HG03342 (cell line): ENCODE measurements around the gene C20orf173.
"Not testable (repeated sequence)": the region's sequence is repeated elsewhere in the genome, so short reads cannot be mapped to it uniquely, and the experiment has no call there.

Source experiments
- ATAC-seq: cut with Tn5 transposase; IDR thresholded peaks from one replicate; pipeline ENCODE4 v1.9.1; 2021; ENCODE audit warnings: mild to moderate bottlenecking, moderate library complexity; ENCODE audit not compliant: unreplicated experiment

The C20orf173 gene

GRCh38 chr20:35547329-35547728 lies 17.9 kb upstream of the C20orf173 start:
- no peak for ATAC-seq

- ATAC-seq = no peak
These were observed 16.7 kb upstream of the C20orf173 start for GRCh38 chr20:35546127-35546526.

GRCh38 chr20:35544941-35545340 lies 15.5 kb upstream of the C20orf173 start:
- not testable (repeated sequence) for ATAC-seq

- ATAC-seq = no peak
These were observed 15.0 kb upstream of the C20orf173 start for GRCh38 chr20:35544436-35544835.

- no peak for ATAC-seq
These were observed 13.5 kb upstream of the C20orf173 start for GRCh38 chr20:35542990-35543389.

- peak; percentile 94 for ATAC-seq
These were observed 12.6 kb upstream of the C20orf173 start, which contains the start of gene ERGIC3 for GRCh38 chr20:35541783-35542662. Gene ERGIC3 (plus strand): TSS chr20:35542078. CDS start chr20:35542098, 20 bp downstream.

- ATAC-seq = no peak
These were observed 11.8 kb upstream of the C20orf173 start for GRCh38 chr20:35541118-35541782.

GRCh38 chr20:35539756-35540212 lies 10.3 kb upstream of the C20orf173 start:
- no peak for ATAC-seq

- ATAC-seq = no peak
These were observed 2.2 kb downstream of the C20orf173 start for GRCh38 chr20:35527122-35527769.

GRCh38 chr20:35525639-35526038 lies 3.8 kb downstream of the C20orf173 start:
- no peak for ATAC-seq

GRCh38 chr20:35523298-35523888 lies 6.1 kb downstream of the C20orf173 start:
- no peak for ATAC-seq

- no peak for ATAC-seq
These were observed 10.5 kb downstream of the C20orf173 start for GRCh38 chr20:35518955-35519354.

- ATAC-seq = not testable (repeated sequence)
These were observed 11.7 kb downstream of the C20orf173 start for GRCh38 chr20:35517767-35518166.

GRCh38 chr20:35517125-35517524 lies 12.3 kb downstream of the C20orf173 start:
- ATAC-seq = no peak

GRCh38 chr20:35515949-35516645 lies 13.4 kb downstream of the C20orf173 start:
- ATAC-seq = no peak

GRCh38 chr20:35515341-35515740 lies 14.1 kb downstream of the C20orf173 start:
- ATAC-seq = no peak

GRCh38 chr20:35514371-35514932 lies 15.0 kb downstream of the C20orf173 start:
- ATAC-seq = no peak

GRCh38 chr20:35511814-35512420 lies 17.5 kb downstream of the C20orf173 start:
- ATAC-seq = no peak

- ATAC-seq = no peak
These were observed 18.3 kb downstream of the C20orf173 start for GRCh38 chr20:35510951-35511735.
